Measurements from ENCODE around the gene EHD3. TPM values are rescaled to one million over a fixed set of nuclear protein-coding genes. Genes with fewer than 3 reads are reported as not detected.

Gene EHD3
- total RNA-seq, 4 donors from 2014 or later, result 0.88 to 20.6 (median 2.1) TPM

GRCh38 chr2:31191931-31192330, 42.0 kb upstream of the EHD3 start:
- Histone ChIP-seq H3K4me3 (no peak overlapping the region), H3K27me3 (no peaks in the 10 kb centered on the region), H3K4me1 (no peaks in the 10 kb centered on the region), H3K27ac (no peak overlapping the region), H3K9me3 (no peaks in the 10 kb centered on the region), H3K36me3 (no peaks in the 10 kb centered on the region)
- TF ChIP-seq POLR2A (IDR thresholded peaks at IDR 0.05) (no peak), CTCF (IDR thresholded peaks at IDR 0.05) (no peak)
- no peak for DNase-seq

- Histone ChIP-seq H3K27me3 (no peaks in the 10 kb centered on the region), H3K4me1 (no peaks in the 10 kb centered on the region), H3K4me3 (no peak overlapping the region), H3K36me3 (no peaks in the 10 kb centered on the region), H3K9me3 (no peaks in the 10 kb centered on the region), H3K27ac (no peak overlapping the region)
- DNase-seq, result no peak
- TF ChIP-seq CTCF (IDR thresholded peaks at IDR 0.05) (no peak), POLR2A (IDR thresholded peaks at IDR 0.05) (no peak)
These were observed 41.6 kb upstream of the EHD3 start for GRCh38 chr2:31192396-31192795.

- H3K4me3 ChIP-seq, result no peak overlapping the region
- H3K36me3 ChIP-seq, result no peaks in the 10 kb centered on the region
- no peak overlapping the region for H3K27ac ChIP-seq
- TF ChIP-seq POLR2A (IDR thresholded peaks at IDR 0.05) (no peak), CTCF (IDR thresholded peaks at IDR 0.05) (no peak)
- no peak for DNase-seq
- no peaks in the 10 kb centered on the region for H3K9me3 ChIP-seq
- H3K27me3 ChIP-seq, result no peaks in the 10 kb centered on the region
- H3K4me1 ChIP-seq, result no peaks in the 10 kb centered on the region
These were observed 41.0 kb upstream of the EHD3 start for GRCh38 chr2:31192851-31193392.

- no peak overlapping the region for H3K27ac ChIP-seq
- H3K27me3 ChIP-seq, result no peaks in the 10 kb centered on the region
- no peak overlapping the region for H3K4me3 ChIP-seq
- DNase-seq, result no peak
- no peaks in the 10 kb centered on the region for H3K4me1 ChIP-seq
- H3K36me3 ChIP-seq, result no peaks in the 10 kb centered on the region
- H3K9me3 ChIP-seq, result no peaks in the 10 kb centered on the region
- TF ChIP-seq CTCF (IDR thresholded peaks at IDR 0.05), result no peak
- no peak for TF ChIP-seq POLR2A (IDR thresholded peaks at IDR 0.05)
These were observed 40.1 kb upstream of the EHD3 start for GRCh38 chr2:31193806-31194205.

GRCh38 chr2:31196622-31197021, 37.3 kb upstream of the EHD3 start:
- H3K27me3 ChIP-seq, result no peaks in the 10 kb centered on the region

More at GRCh38 chr2:31196622-31197021, 37.3 kb upstream of the EHD3 start:
- no peak for TF ChIP-seq CTCF (IDR thresholded peaks at IDR 0.05)
- no peak for TF ChIP-seq POLR2A (IDR thresholded peaks at IDR 0.05)
- Histone ChIP-seq H3K9me3 (no peaks in the 10 kb centered on the region), H3K36me3 (no peaks in the 10 kb centered on the region), H3K4me1 (no peaks in the 10 kb centered on the region), H3K27ac (no peak overlapping the region), H3K4me3 (no peak overlapping the region)
- DNase-seq, result no peak

Data from Peyer's patch (tissue), 4 donors.